ENCODE results near the gene EFHD1.

DNA sequence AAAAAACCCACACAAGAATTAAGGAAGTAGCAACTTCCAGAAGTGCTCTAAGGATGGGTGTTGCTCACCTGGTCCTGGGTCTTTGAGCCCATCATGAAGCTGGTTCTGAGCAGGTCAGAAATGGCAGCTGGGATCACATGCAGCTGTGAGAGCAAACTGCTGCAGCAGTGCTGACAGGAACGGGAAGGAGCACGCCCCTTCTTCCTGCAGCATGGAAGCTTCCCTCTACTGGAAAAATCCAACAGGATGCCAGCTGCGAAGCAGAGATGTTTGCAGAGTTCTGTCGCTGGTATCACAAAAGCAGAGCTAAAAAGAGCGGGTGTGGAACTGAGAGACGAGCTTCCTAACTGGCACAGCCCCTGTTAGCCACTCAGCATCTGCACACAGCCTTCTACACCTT is 49.2 kb upstream of the EFHD1 start:
- TF ChIP-seq, protein P1, sequence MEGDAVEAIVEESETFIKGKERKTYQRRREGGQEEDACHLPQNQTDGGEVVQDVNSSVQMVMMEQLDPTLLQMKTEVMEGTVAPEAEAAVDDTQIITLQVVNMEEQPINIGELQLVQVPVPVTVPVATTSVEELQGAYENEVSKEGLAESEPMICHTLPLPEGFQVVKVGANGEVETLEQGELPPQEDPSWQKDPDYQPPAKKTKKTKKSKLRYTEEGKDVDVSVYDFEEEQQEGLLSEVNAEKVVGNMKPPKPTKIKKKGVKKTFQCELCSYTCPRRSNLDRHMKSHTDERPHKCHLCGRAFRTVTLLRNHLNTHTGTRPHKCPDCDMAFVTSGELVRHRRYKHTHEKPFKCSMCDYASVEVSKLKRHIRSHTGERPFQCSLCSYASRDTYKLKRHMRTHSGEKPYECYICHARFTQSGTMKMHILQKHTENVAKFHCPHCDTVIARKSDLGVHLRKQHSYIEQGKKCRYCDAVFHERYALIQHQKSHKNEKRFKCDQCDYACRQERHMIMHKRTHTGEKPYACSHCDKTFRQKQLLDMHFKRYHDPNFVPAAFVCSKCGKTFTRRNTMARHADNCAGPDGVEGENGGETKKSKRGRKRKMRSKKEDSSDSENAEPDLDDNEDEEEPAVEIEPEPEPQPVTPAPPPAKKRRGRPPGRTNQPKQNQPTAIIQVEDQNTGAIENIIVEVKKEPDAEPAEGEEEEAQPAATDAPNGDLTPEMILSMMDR (IDR thresholded peaks at IDR 0.05; ENCODE audit: low read depth, low read length, poor library complexity, severe bottlenecking) = no peak
- TF ChIP-seq EZH2phosphoT487 (IDR thresholded peaks at IDR 0.05; ENCODE audit: borderline replicate concordance, low read length) = no peak

All from DOHH2 (cell line).